Femur (tissue), 1 donor: ENCODE measurements around the gene CASKIN2.
"Not testable (repeated sequence)": the region's sequence is repeated elsewhere in the genome, so short reads cannot be mapped to it uniquely, and the experiment has no call there.

Experiments
- DNase-seq: peaks from one replicate; pipeline ENCODE4 v3.0.0-alpha.2; 2017

The CASKIN2 gene

GRCh38 chr17:75488693-75489510 is 26.4 kb downstream of the CASKIN2 start:
- DNase-seq = no peak

GRCh38 chr17:75487351-75488070 is 27.8 kb downstream of the CASKIN2 start:
- DNase-seq = peak; percentile 59

GRCh38 chr17:75486951-75487350 is 28.4 kb downstream of the CASKIN2 start:
- no peak for DNase-seq

GRCh38 chr17:75486151-75486550 is 29.2 kb downstream of the CASKIN2 start:
- DNase-seq = no peak

- DNase-seq = no peak
Observed at GRCh38 chr17:75485688-75486087, 29.6 kb downstream of the CASKIN2 start.

- DNase-seq = no peak
Observed at GRCh38 chr17:75482098-75482942, 33.0 kb downstream of the CASKIN2 start.

GRCh38 chr17:75481194-75482068 is 33.9 kb downstream of the CASKIN2 start:
- DNase-seq = no peak

GRCh38 chr17:75480281-75480680 is 35.1 kb downstream of the CASKIN2 start:
- DNase-seq = peak; percentile 48

- no peak for DNase-seq
Observed at GRCh38 chr17:75478508-75478907, 36.8 kb downstream of the CASKIN2 start.

GRCh38 chr17:75477490-75477862 is 37.9 kb downstream of the CASKIN2 start:
- not testable (repeated sequence) for DNase-seq

- no peak for DNase-seq
Observed at GRCh38 chr17:75476752-75477489, 38.4 kb downstream of the CASKIN2 start.

- peak; percentile 71 for DNase-seq
Observed at GRCh38 chr17:75476271-75476671, 39.1 kb downstream of the CASKIN2 start.

GRCh38 chr17:75475851-75476250 is 39.5 kb downstream of the CASKIN2 start:
- peak; percentile 80 for DNase-seq

GRCh38 chr17:75475144-75475835 is 40.0 kb downstream of the CASKIN2 start:
- no peak for DNase-seq

- no peak for DNase-seq
Observed at GRCh38 chr17:75474736-75475135, 40.6 kb downstream of the CASKIN2 start.

- no peak for DNase-seq
Observed at GRCh38 chr17:75473246-75473645, 42.1 kb downstream of the CASKIN2 start.

GRCh38 chr17:75472119-75472518 is 43.2 kb downstream of the CASKIN2 start:
- DNase-seq = no peak

- DNase-seq = no peak
Observed at GRCh38 chr17:75471207-75471606, 44.1 kb downstream of the CASKIN2 start.

- DNase-seq = no peak
Observed at GRCh38 chr17:75468779-75469373, 46.5 kb downstream of the CASKIN2 start.

GRCh38 chr17:75468291-75468754 is 47.0 kb downstream of the CASKIN2 start:
- DNase-seq = no peak
